T-helper 22 cell (primary cell): Measurements from ENCODE around the gene FAM120B.

ENCODE experiments used
- DNase-seq: peaks from one replicate; pipeline ENCODE4 v3.0.0-alpha.2; 2020; ENCODE audit warnings: low read depth

Gene FAM120B

DNA sequence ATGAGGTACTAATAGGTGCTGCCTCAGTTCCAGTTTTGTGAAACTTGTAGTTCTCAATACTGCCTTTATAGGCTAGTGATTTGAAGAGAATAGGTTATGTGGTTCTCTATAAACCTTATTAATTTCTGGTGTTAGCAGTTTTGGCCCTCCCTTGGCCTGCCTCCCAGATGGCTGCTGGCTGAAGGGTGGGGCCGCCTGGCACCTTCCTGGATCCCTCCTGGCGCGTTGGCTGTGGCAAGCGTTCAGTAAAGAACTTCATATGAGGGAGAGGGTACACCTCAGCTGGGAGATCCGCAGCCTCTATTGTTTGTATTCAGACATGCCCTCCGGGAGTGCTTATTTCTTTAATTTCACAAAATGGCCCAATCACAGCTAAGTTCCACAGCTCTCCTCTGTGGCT is 51.9 kb downstream of the FAM120B start:
- no peak for DNase-seq

DNA sequence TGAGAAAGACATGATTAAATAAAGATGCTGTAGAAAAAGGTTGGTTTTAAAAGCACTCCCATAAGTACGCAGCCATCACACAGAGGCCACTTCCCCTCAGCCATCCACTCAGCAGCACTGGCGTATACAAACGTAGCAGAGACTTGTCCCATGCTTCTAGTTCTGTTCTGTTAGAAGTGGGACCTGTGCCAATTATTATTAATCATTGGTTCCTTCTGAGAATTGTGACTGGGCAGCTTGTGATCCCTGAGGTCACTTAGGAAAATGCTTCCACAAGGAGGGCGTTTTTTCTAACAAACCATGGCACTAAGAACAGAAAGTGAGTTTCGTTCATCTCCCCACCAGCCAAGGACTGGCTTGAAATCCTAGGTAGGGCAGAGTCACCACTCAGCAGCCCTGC is 53.9 kb downstream of the FAM120B start:
- DNase-seq: no peak

DNA sequence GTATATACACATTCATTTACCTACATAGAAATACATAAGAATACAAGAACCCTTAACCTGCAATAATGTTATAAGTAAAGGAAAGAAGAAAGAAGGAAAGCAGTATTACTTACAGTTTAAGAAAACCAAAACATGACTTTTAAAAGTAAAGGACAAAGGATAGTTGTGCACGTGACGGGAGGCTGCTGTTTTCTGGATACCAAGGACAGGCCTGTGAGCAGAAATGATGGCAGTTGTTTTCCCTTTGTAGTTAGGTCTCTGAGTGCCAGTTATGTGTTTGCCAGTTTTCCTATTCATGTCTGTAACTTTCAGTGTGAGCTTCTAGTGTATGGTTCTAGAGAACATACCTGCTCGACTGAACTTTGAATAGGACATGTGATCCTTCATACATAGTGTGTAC is 54.8 kb downstream of the FAM120B start:
- no peak for DNase-seq

- no peak for DNase-seq
Observed at GRCh38 chr6:170362121-170362520, 55.6 kb downstream of the FAM120B start.

DNA sequence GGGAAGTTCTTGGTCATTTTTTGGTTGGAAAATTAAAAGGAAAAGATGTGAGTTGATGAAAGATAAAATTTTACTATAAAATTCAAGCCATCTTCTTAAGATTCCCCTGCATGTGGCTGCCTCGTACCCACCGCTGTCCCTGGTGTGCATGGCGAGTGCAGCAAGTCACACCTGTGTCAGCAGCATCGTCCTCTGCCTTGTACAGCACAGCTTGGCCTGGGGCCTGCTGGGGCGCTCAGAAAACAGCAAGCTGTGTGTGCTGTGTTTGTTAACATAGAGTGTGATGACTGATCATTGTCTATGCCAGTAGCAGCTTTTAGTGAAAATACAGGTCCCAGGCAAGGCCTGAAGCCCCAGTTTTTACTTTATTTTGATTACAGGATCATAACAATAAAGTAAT is 56.7 kb downstream of the FAM120B start:
- no peak for DNase-seq

DNA sequence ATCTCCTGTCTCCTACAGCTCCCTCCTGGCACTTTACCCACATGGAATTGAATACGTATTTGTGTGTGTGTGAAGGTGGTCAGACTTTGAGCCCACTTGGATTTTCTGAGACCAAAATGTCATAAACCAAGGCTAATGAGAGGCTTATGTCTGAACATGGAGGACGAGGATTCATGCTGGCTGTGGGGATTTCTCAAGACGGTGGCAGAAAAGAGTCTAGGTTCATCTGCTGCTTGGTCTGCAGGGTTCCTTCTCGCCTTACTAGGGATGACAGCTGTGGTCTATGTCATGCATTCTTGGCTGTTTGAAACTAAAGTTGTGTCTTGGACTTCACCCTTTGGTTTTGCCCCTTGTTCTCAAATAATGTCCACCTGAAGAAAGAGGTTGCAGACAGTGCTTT is 58.6 kb downstream of the FAM120B start:
- DNase-seq: no peak

DNA sequence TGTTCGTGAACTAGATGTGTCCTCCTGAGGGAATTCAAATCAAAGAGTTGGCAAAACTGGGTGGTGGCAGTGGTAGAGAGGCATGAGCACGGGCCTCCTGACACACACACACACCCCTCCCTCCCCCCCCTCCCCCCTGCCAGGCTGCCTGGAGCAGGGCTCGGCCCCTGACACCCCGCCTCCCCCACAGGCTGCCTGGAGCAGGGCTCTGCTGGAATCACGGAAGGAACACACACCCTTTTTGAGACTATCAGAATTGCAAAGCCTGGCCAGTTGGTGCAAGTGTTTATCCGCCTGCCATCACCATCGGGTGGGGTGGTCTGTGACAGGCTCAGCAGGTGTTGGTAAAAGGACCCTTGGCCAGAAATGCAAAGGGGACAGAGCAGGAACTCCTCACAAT is 59.0 kb downstream of the FAM120B start:
- no peak for DNase-seq

- no peak for DNase-seq
Observed at GRCh38 chr6:170366248-170366960, 59.8 kb downstream of the FAM120B start.

DNA sequence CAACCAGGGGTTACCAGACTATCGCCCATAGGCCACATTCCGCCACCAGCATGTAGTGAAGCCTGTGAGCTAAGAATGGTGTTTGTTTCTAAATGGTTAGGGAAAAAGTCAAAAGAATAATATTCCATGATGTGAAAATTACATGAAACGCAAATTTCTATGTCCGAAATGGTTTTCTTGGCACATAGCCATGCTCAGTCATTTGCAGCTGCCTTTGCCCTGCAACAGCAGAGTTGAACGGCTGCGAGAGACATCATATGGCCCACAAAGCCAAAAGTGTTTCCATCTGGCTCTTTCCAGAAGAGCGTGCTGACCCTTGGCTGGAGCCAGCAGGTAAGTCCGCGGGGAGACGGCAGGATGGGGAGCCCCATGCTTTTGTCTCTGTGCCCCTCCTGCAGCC is 60.7 kb downstream of the FAM120B start:
- no peak for DNase-seq

DNA sequence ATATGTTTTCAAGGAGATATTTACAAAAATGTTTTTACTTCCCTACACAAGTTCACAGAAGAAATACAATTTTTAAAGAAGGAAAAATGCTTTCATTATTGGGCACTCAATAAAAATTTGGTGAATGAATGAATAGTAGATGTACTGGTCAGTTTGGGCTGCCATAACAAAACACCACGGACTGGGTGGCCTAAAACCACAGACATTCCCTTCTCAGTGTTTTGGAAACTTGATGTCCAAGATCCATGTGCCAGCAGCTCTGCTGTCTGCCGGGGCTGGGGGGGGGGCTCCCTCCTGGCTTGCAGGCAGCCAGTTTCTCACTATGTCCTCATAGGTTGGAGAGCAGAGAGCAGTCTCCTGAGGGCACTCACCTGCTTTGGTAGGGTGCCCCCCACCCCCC is 62.0 kb downstream of the FAM120B start:
- no peak for DNase-seq

GRCh38 chr6:170369403-170369802 is 62.8 kb downstream of the FAM120B start:
- no peak for DNase-seq

GRCh38 chr6:170370416-170370815 is 63.9 kb downstream of the FAM120B start:
- DNase-seq: no peak

DNA sequence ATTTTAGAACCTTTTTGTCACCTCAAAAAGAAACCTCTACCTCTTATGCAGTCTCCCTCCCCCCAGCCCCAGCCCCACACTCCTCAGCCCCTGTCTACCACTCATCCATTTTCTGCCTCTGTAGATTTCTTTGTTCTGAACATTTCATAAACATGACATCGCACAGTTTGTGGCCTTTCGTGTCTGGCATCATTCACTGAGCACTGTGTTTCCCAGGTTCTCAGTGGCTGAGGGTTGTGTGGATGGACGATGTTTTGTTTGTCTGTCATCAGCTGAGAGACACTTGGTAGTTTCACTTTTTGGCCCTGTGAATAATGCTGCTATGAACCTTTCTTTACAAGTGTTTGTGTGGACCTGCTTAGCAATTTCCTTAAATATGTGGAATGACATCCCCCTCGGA is 64.5 kb downstream of the FAM120B start:
- DNase-seq: no peak

- DNase-seq: no peak
Observed at GRCh38 chr6:170371588-170371987, 65.0 kb downstream of the FAM120B start.

DNA sequence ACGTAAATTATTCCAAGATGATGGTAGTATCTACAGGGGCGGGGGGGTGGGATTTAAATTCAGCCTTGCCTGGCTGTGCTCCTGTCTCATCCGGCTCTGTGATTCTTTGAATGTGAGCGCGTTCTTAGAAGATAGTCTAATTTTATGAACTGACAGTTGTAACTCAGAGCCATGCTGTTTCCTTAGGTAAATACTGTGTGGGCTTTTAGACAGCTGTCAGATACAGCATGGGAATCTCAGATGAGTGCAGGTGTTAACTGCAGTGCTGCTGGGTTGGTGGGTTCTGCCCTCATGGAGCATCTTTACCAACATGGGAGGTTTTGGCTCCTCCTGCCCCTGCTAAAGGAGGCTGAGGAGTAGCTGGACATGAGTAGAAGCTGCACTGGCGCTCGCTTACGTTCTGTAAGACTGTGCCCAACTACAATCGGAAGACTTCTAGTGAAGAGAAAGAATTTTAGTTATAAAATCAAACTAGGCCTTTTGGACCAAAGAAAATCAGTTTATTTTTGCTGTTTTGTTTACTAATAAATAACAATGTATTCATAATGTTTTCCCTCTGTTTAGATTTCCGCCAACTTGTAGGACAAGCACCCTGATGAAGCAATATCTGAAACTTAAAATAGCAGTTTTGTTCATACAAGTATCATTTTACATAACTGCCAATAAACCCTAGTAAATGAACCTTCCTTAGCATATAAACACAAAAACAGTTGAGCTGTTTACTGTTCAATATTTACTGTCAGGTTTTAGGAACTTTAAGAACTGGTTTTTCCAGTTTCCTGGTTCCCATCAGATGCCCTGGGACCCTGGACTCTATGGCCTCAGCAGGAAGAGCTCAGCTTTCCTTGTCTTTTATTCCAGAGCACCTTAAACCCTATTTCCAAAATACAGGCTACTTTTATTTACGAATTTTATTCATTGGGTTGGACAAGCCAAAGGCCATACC is 66.1 kb downstream of the FAM120B start:
- DNase-seq: no peak

DNA sequence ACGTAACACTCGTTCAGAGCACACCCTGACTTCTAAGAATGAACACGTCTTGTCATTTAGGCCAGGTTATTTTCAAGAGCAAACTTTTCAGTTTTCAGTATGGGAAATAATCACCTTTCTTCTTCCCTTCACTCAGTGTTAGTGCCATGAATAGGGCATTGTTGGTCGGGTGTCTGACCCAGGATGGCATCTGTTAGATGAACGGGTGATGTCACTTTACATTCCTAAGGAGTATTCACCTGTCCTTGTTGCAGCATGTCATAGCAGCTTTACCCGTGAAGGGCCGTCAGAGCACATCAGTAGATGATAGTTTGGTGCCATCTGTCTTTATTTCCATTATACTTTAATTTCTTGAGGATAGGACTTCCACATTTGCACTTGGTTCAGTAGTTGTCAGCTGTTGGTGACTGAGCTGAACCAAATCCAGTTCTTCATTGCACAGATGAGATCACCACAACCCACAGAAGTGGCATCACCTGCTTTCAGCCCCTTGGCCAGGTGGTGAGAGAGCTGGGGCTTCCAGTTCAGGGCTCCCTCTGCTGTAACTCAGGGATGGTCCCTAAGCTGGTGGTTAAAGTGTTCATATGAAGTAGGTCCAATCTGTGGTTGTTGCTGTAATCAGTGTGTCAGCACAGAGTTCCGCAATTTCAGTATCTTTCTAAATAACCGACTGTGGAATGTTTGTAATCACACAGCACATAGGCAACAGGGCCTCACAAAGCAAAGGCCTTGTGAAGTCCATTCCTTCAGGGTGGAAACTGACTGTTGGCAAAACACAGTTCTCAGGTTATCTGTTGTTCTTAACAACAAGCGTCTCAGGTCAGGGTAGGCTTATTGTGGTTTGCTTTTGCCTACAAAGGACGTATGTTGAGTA is 68.2 kb downstream of the FAM120B start:
- no peak for DNase-seq

DNA sequence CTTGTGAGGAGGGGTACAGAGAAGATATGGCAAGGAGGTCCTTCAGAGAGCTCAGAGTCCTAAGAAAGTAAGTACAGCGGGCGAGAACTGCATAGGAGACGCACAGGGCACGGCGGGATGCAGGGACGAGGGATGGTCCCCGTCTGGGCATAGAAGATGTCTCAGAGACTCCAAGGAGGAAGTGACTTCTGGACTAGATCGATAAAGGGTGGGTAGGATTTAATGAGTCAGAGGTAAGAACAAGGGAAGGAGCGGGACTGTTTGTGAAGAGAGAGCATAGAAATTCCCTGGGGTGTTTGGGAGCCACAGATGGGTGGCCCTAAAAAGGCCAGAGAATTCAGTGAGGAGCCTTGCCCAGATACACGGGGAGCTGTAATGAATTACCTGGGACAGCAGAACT is 69.1 kb downstream of the FAM120B start:
- no peak for DNase-seq

DNA sequence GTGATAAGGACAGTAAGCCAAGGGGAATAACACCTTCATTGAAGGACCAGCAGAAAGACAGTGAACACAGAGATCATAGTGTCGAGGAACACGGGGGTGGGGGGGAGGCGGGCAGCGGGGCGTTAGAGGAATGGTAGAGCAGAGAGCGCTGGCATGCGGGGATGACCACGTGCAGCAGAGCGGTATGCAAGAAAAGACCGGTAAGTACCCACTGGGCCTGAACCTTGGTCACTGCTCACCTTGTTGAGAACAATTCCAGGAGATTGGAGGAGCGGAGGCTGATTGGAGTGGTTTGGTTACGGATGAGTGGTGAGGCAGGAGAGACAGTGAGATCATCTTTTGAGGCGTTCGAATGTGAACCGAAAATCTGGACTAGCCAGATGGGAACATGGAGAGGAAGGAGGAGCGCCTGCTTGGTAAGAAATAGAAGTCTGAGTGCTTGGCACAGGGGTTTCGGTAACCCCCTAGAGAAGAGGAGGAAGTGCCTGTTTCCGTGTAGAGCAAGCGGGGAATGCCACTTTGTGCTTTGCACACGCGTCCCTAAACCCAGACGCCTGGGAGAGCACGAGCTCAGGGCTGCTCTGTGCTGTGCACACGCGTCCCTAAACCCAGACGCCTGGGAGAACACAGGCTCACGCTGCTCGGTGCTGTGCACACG is 70.0 kb downstream of the FAM120B start:
- no peak for DNase-seq

DNA sequence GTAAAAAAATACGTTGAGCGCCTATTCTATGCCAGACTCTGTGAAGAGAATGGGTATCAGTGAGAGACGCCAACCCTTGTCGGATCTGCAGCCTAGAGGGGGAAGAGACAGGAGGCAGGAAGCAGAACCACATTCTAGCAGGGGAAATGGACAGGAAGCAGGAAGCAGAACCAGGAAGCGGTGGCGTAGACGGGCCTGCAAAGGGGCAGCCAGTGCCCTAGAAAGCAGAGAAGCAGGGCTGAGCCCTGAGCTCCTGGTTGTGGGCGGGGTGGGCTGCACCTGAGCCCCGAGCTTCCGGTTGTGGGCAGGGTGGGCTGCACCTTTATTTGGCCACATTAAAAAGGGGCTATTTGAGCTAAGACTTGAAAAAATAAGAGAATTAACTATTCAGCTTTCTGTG is 71.9 kb downstream of the FAM120B start:
- no peak for DNase-seq

- no peak for DNase-seq
Observed at GRCh38 chr6:170381562-170381961, 75.0 kb downstream of the FAM120B start.

DNA sequence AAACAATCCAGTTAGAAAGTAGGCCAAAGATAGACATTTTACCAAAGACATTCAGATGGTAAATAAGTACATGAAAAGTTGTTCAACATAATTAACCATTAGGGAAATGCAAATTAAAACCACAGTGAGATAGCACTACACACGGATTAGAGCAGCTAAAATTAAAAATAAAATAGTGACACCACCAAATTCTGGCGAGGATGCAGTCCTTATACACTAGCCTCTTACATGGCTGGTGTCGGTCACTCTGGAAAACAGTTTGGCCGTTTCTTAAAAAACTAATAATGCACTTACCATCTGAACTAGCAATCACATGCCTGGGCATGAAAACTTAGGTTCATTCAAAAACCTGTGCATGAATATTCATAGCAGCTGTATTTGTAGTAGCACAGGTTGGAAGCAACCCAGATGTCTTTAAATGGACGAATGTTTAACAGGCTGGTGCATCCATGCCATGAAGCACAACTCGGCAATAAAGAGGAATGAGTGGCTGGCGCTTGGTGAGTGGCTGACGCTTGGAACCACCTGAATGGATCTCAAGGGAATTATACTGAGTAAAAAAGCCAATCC is 77.0 kb downstream of the FAM120B start:
- DNase-seq: no peak

- no peak for DNase-seq
Observed at GRCh38 chr6:170385506-170385905, 78.9 kb downstream of the FAM120B start.
